ENCODE results near the gene KCNK17.

The KCNK17 gene

DNA sequence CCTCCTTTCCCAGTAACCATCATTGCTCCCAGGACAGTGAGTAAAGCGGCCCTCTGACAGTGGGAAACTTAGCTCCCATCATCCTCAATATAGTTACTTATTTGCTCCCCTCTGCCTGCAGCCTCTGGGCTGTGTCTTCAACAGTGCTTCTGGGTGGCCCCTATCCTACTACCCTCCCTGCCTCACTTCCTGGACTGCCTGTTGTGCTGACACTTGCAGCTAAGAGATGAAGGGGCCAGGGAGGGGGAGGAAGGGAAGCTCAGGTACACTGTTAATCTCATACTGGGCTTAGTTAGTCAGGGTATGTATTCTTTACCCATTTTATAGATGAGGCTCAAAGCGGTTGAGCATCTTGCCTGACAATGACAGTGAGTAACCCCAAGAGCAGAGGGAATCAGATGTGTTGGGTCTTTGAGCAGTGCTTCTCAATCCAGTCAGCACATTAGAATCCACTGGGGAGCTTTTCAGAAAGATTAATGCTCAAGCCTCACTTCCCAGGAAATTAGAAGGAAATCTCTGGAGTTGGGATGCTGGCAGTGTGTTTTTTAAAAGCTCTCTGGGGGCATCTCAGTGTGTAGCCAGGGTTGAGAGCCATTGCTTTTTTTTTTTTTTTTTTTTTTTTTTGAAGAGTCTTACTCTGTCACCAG, 57.8 kb downstream of the KCNK17 start:
- TF ChIP-seq POLR2A (IDR thresholded peaks at IDR 0.05; ENCODE audit: low read depth, low read length), result no peak
- FAIRE-seq (no peak), DNase-seq (ENCODE audit: insufficient read length, low spot score) (no peak)

DNA sequence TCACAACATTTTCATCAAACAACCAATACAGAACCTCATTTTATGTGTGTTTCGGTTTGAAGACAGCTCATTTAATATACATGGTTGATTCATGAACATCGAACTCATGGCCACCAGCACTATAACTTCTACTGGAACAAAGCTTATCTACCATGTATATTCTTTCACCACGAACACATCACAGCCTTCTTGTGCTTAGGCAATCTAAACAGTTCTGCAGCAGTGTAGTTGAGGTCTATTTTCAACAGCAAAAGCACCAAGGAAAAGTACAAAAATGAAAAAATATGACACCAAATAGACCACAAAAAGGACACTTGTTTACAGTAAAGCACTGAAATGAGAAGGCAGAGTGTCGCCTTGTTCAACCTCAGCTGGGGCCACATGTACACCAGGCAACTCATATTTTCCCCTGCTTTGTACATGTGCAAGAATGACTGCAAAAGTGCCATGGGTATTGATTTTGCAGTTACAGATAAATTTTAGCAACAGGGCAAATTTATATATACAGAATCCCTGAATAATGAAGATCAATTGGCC, 59.2 kb downstream of the KCNK17 start:
- DNase-seq (ENCODE audit: insufficient read length, low spot score) (no peak), FAIRE-seq (no peak)
- TF ChIP-seq POLR2A (IDR thresholded peaks at IDR 0.05; ENCODE audit: low read depth, low read length), result no peak

DNA sequence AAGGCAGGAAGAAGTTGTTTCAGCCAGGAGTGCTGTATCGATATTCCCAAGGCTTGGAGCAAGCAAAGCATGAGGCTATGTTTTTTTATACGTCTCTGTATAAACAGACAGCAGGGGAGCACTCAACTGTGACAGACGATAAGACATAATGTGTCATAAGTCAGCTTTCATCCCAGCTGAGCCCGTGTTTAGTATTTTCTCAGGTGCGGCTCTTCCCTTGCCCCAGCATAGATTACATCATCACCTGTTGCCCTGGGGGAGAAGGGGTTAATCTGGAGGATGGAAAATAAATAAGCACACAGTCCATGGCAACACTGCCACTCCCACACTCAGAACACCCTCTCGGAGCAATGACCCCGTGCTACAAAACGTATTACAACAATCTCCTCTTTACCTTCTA, 62.8 kb downstream of the KCNK17 start:
- TF ChIP-seq POLR2A (IDR thresholded peaks at IDR 0.05; ENCODE audit: low read depth, low read length), result no peak
- FAIRE-seq, result no peak
- no peak for DNase-seq (ENCODE audit: insufficient read length, low spot score)

DNA sequence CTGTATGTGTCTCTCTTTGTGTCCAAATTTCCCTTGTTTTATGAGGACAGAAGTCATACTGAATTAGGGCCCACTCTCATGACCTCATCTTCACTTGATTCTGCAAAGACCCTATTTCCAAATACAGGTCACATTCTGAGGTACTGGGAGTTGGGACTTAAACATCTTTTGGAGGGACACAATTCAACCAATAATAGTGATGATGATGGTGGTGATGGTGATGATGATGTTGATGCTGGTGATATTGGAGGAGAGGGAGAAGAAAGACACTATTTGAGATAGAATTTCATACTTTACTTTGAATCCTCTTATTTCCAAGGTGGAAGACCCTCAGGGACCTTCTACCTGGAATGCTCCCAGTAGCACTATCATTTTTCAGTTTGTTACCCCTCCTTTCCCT, 63.7 kb downstream of the KCNK17 start:
- FAIRE-seq (no peak), DNase-seq (ENCODE audit: insufficient read length, low spot score) (no peak)
- TF ChIP-seq POLR2A (IDR thresholded peaks at IDR 0.05; ENCODE audit: low read depth, low read length), result no peak

DNA sequence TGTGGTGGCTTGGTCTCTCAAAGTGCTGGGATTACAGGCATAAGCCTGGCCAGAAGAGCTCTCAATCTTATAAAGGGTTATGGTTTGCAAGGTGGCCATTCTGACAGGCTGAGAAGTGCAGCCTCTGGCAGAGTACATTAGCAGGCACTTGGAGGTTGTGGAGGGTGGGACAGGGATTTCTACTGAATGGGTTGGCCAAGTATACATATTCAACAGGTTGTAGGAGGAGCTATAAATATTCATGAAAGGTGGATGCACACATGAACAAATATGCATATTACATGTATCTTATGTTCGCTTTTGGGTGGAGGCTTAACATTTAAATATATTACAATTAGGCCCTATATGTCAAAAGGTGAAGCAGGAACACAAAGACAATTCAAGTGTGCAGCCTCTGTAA, 64.9 kb downstream of the KCNK17 start:
- no peak for TF ChIP-seq POLR2A (IDR thresholded peaks at IDR 0.05; ENCODE audit: low read depth, low read length)
- DNase-seq (ENCODE audit: insufficient read length, low spot score), result no peak
- no peak for FAIRE-seq

All from H54 (cell line).